ENCODE measurements around the gene CGB8.
"Not testable (repeated sequence)": the region's sequence is repeated elsewhere in the genome, so short reads cannot be mapped to it uniquely, and the experiment has no call there.

Gene CGB8

GRCh38 chr19:49049011-49049410, at the start of gene CGB8:
Gene CGB8 (minus strand): TSS chr19:49049111. CDS start chr19:49048739, 372 bp downstream.
- not testable (repeated sequence) for DNase-seq

GRCh38 chr19:49097453-49098288, 48.8 kb upstream of the CGB8 start:
- peak in 1 of 2 experiments; percentile 21 for DNase-seq

GRCh38 chr19:49094505-49095482, 45.9 kb upstream of the CGB8 start:
- no peak for DNase-seq

GRCh38 chr19:49092686-49093085, 43.8 kb upstream of the CGB8 start:
- no peak for DNase-seq

- no peak for DNase-seq
These were observed 42.6 kb upstream of the CGB8 start for GRCh38 chr19:49091391-49092038.

- no peak for DNase-seq
These were observed 37.4 kb upstream of the CGB8 start for GRCh38 chr19:49086296-49086695.

- no peak for DNase-seq
These were observed 36.9 kb upstream of the CGB8 start for GRCh38 chr19:49085868-49086232.

GRCh38 chr19:49085020-49085867, 36.3 kb upstream of the CGB8 start, which contains the start of gene SNRNP70:
Gene SNRNP70 (plus strand): TSS chr19:49085451. CDS start chr19:49086415, 964 bp downstream.
- peak; percentile 62 to 93 for DNase-seq

GRCh38 chr19:49084206-49085019, 35.5 kb upstream of the CGB8 start:
- no peak for DNase-seq

GRCh38 chr19:49081273-49081672, 32.4 kb upstream of the CGB8 start:
- no peak for DNase-seq

GRCh38 chr19:49080392-49080791, 31.5 kb upstream of the CGB8 start:
- no peak for DNase-seq

GRCh38 chr19:49074869-49075268, 26.0 kb upstream of the CGB8 start:
- DNase-seq = peak in 1 of 2 experiments; percentile 14

GRCh38 chr19:49073514-49074378, 24.8 kb upstream of the CGB8 start:
- DNase-seq = no peak

GRCh38 chr19:49071860-49072547, 23.1 kb upstream of the CGB8 start:
- no peak for DNase-seq

- no peak for DNase-seq
These were observed 21.5 kb upstream of the CGB8 start for GRCh38 chr19:49070416-49070815.

- DNase-seq = no peak
These were observed 20.1 kb upstream of the CGB8 start for GRCh38 chr19:49069026-49069425.

GRCh38 chr19:49067554-49067953, 18.6 kb upstream of the CGB8 start:
- no peak for DNase-seq

GRCh38 chr19:49065905-49066512, 17.1 kb upstream of the CGB8 start:
- DNase-seq = no peak
